ENCODE data around the gene CD40. TPM values are rescaled to one million over a fixed set of nuclear protein-coding genes. Genes with fewer than 3 reads are reported as not detected.

CD40 gene
- total RNA-seq, 5 donors from 2014 or later (not counting 1 experiment from before 2014, with no cell fraction given): 1.5 to 9.6 (median 5.9) TPM

- WGBS (ENCODE audit: insufficient coverage): 67% methylated on average over 2 of the region's 12 CpGs
Measured at GRCh38 chr20:46135856-46136633, 17.9 kb downstream of the CD40 start.

GRCh38 chr20:46137816-46138215 lies 19.7 kb downstream of the CD40 start:
- Histone ChIP-seq H3K4me1 (ENCODE audit: control insufficient read depth in 1 of 2, extremely low read depth in 1 of 2, insufficient read depth in 2 of 2, low read length in 2 of 2) (peaks cover 0 to 2% of the 10 kb centered on the region in 2 experiments), H3K4me3 (ENCODE audit: control insufficient read depth in 1 of 2, extremely low read depth in 1 of 2, low read length in 1 of 2) (no peak overlapping the region), H3K36me3 (ENCODE audit: control insufficient read depth in 2 of 2, extremely low read depth in 1 of 2, insufficient read depth in 1 of 2, low read length in 1 of 2) (no peaks in the 10 kb centered on the region), H3K27me3 (replicated peaks in 1 of 2; ENCODE audit: control insufficient read depth in 2 of 2, extremely low read depth in 1 of 2, insufficient read depth in 2 of 2, low read length in 1 of 2) (peaks cover 0 to 65% of the 10 kb centered on the region in 2 experiments), H3K9me3 (no peaks in the 10 kb centered on the region), H3K27ac (ENCODE audit: low read length) (no peak overlapping the region)
- ATAC-seq (replicated peaks in 1 of 4): no peak
- ChIA-PET POLR2A (no interaction called here), CTCF (no interaction called here)
- Mint-ChIP-seq H3K4me1 (peaks cover 0 to 2% (median 1%) of the 10 kb centered on the region in 3 donors), H3K27me3 (peaks cover 50 to 80% of the 10 kb centered on the region in 2 donors), H3K4me3 (no peak overlapping the region), H3K9me3 (no peaks in the 10 kb centered on the region), H3K27ac (no peak overlapping the region), H3K36me3 (no peaks in the 10 kb centered on the region)
- 60% methylated on average over 1 of the region's 5 CpGs for WGBS (ENCODE audit: insufficient coverage)
- no peak for DNase-seq

More at GRCh38 chr20:46135856-46136633, 17.9 kb downstream of the CD40 start:
- Histone ChIP-seq H3K9me3 (no peaks in the 10 kb centered on the region), H3K27ac (ENCODE audit: low read length) (no peak overlapping the region), H3K4me3 (ENCODE audit: control insufficient read depth in 1 of 2, extremely low read depth in 1 of 2, low read length in 1 of 2) (no peak overlapping the region), H3K27me3 (replicated peaks in 1 of 2; ENCODE audit: control insufficient read depth in 2 of 2, extremely low read depth in 1 of 2, insufficient read depth in 2 of 2, low read length in 1 of 2) (peaks cover 0 to 73% of the 10 kb centered on the region in 2 experiments), H3K4me1 (ENCODE audit: control insufficient read depth in 1 of 2, extremely low read depth in 1 of 2, insufficient read depth in 2 of 2, low read length in 2 of 2) (peaks cover 0 to 6% of the 10 kb centered on the region in 2 experiments), H3K36me3 (ENCODE audit: control insufficient read depth in 2 of 2, extremely low read depth in 1 of 2, insufficient read depth in 1 of 2, low read length in 1 of 2) (no peaks in the 10 kb centered on the region)
- no peaks in the 10 kb centered on the region for H3K9me3 Mint-ChIP-seq
- peaks cover 0 to 3% (median 3%) of the 10 kb centered on the region in 3 donors for H3K4me1 Mint-ChIP-seq
- POLR2A ChIA-PET: no interaction called here
- H3K4me3 Mint-ChIP-seq: no peak overlapping the region
- no peaks in the 10 kb centered on the region for H3K36me3 Mint-ChIP-seq
- H3K27me3 Mint-ChIP-seq: peaks cover 50 to 78% of the 10 kb centered on the region in 2 donors
- DNase-seq: no peak
- no peak overlapping the region for H3K27ac Mint-ChIP-seq
- ATAC-seq (replicated peaks in 1 of 4): no peak
- CTCF ChIA-PET: no interaction called here

DNA sequence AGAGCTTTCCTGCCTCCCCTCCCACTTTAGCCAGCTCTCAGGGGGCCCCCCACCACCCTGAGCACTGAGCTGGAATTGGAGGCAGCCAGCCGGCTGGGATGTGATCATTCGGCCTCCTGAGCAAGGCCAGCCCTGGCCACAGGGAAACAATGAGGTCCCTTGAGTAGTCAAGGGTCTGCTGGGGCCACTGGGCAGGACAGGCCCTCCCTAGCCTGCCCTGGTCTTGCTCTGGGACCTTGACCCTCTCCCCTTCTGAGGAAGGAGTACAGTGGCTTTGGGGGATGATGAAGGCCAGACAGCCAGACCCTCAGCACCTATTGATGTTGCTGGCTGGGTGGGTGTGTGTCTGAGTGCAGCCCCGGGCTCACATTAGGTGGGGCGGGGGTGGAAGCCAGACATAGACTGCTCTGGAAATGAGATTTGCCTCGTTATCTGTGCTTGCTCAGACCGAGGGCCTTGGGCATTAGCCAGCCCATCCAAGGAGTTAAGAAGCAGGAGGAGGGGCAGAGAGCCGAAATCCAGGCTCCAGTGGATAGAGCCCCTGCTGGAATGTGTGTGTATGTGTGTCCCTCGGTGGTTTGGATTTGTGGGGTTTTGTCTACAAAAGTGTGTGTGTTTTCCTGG lies 21.3 kb downstream of the CD40 start:
- no peak overlapping the region for H3K4me3 Mint-ChIP-seq
- H3K36me3 Mint-ChIP-seq: no peaks in the 10 kb centered on the region
- no peak overlapping the region for H3K27ac ChIP-seq (ENCODE audit: low read length)
- WGBS (ENCODE audit: insufficient coverage): 54% methylated on average over 6 of the region's 8 CpGs
- H3K36me3 ChIP-seq (ENCODE audit: control insufficient read depth in 2 of 2, extremely low read depth in 1 of 2, insufficient read depth in 1 of 2, low read length in 1 of 2): no peaks in the 10 kb centered on the region
- H3K4me1 Mint-ChIP-seq: no peaks in the 10 kb centered on the region
- H3K27me3 Mint-ChIP-seq: peaks cover 46 to 77% of the 10 kb centered on the region in 2 donors
- no peak overlapping the region for H3K4me3 ChIP-seq (ENCODE audit: control insufficient read depth in 1 of 2, extremely low read depth in 1 of 2, low read length in 1 of 2)
- CTCF ChIA-PET: no interaction called here
- H3K9me3 ChIP-seq: no peaks in the 10 kb centered on the region
- H3K27ac Mint-ChIP-seq: no peak overlapping the region
- ATAC-seq (replicated peaks in 1 of 4) (no peak), DNase-seq (no peak)
- no peaks in the 10 kb centered on the region for H3K9me3 Mint-ChIP-seq
- H3K4me1 ChIP-seq (ENCODE audit: control insufficient read depth in 1 of 2, extremely low read depth in 1 of 2, insufficient read depth in 2 of 2, low read length in 2 of 2): no peaks in the 10 kb centered on the region
- H3K27me3 ChIP-seq (replicated peaks in 1 of 2; ENCODE audit: control insufficient read depth in 2 of 2, extremely low read depth in 1 of 2, insufficient read depth in 2 of 2, low read length in 1 of 2): peaks cover 0 to 54% of the 10 kb centered on the region in 2 experiments
- POLR2A ChIA-PET: no interaction called here

DNA sequence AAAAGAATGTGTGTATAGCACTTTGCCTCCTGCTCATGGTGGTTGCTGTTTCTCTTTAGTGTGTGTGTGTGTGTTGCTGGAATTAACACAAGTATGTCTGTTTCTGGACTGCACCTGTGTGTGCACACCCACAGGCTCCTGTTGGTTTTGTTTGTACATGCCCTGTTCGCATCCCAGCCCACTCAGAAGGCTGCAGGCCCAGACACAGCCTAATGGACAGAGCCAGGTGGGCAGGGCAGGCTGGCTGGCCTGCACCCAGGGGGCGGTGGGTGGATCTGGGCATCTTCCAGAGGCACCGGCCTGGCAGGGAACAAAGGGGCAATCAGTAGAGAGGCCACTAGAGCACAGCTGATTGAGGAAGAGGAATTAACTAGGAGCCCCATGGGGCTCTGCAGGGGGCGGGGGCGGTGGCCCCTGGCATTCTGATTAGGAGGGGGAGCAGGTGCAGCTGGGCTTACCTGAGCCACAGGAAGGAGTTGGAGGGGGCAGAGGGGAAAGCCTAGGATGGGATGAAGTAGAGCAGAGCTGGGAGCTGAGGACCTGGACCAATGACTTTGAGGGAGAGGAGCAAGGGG lies 21.9 kb downstream of the CD40 start:
- H3K4me1 ChIP-seq (ENCODE audit: control insufficient read depth in 1 of 2, extremely low read depth in 1 of 2, insufficient read depth in 2 of 2, low read length in 2 of 2): no peaks in the 10 kb centered on the region
- no peak overlapping the region for H3K4me3 ChIP-seq (ENCODE audit: control insufficient read depth in 1 of 2, extremely low read depth in 1 of 2, low read length in 1 of 2)
- no peaks in the 10 kb centered on the region for H3K36me3 Mint-ChIP-seq
- 72% methylated on average over 5 of the region's 5 CpGs for WGBS (ENCODE audit: insufficient coverage)
- H3K27ac ChIP-seq (ENCODE audit: low read length): no peak overlapping the region
- peaks cover 42 to 76% of the 10 kb centered on the region in 2 donors for H3K27me3 Mint-ChIP-seq
- H3K4me3 Mint-ChIP-seq: no peak overlapping the region
- ChIA-PET CTCF (interaction anchor here in 1 of 2 donors (1.2 kb wide), 1 partner anchor 11 kb away, joined by 5 read pairs; no protein-coding TSS in a partner anchor), POLR2A (no interaction called here)
- no peaks in the 10 kb centered on the region for H3K9me3 Mint-ChIP-seq
- H3K36me3 ChIP-seq (ENCODE audit: control insufficient read depth in 2 of 2, extremely low read depth in 1 of 2, insufficient read depth in 1 of 2, low read length in 1 of 2): no peaks in the 10 kb centered on the region
- no peaks in the 10 kb centered on the region for H3K9me3 ChIP-seq
- peaks cover 0 to 49% of the 10 kb centered on the region in 2 experiments for H3K27me3 ChIP-seq (replicated peaks in 1 of 2; ENCODE audit: control insufficient read depth in 2 of 2, extremely low read depth in 1 of 2, insufficient read depth in 2 of 2, low read length in 1 of 2)
- H3K4me1 Mint-ChIP-seq: no peaks in the 10 kb centered on the region
- H3K27ac Mint-ChIP-seq: no peak overlapping the region
- DNase-seq (no peak), ATAC-seq (replicated peaks in 1 of 4) (no peak)

GRCh38 chr20:46142124-46142523 lies 24.0 kb downstream of the CD40 start:
- H3K4me1 ChIP-seq (ENCODE audit: control insufficient read depth in 1 of 2, extremely low read depth in 1 of 2, insufficient read depth in 2 of 2, low read length in 2 of 2): no peaks in the 10 kb centered on the region
- H3K27ac ChIP-seq (ENCODE audit: low read length): no peak overlapping the region
- H3K27me3 ChIP-seq (replicated peaks in 1 of 2; ENCODE audit: control insufficient read depth in 2 of 2, extremely low read depth in 1 of 2, insufficient read depth in 2 of 2, low read length in 1 of 2): peaks cover 0 to 42% of the 10 kb centered on the region in 2 experiments
- ChIA-PET CTCF (interaction anchor here (0.6 kb wide), 2 partner anchors 154 to 514 kb away, joined by 3 read pairs; no protein-coding TSS in a partner anchor), POLR2A (no interaction called here)
- Mint-ChIP-seq H3K27me3 (peaks cover 40 to 58% of the 10 kb centered on the region in 2 donors), H3K4me3 (no peak overlapping the region), H3K9me3 (no peaks in the 10 kb centered on the region), H3K36me3 (no peaks in the 10 kb centered on the region), H3K27ac (no peak overlapping the region), H3K4me1 (no peaks in the 10 kb centered on the region)
- no peaks in the 10 kb centered on the region for H3K9me3 ChIP-seq
- ATAC-seq (replicated peaks in 1 of 4): no peak
- WGBS (ENCODE audit: insufficient coverage): 25% methylated on average over 1 of the region's 5 CpGs
- no peak for DNase-seq
- no peak overlapping the region for H3K4me3 ChIP-seq (ENCODE audit: control insufficient read depth in 1 of 2, extremely low read depth in 1 of 2, low read length in 1 of 2)
- H3K36me3 ChIP-seq (ENCODE audit: control insufficient read depth in 2 of 2, extremely low read depth in 1 of 2, insufficient read depth in 1 of 2, low read length in 1 of 2): no peaks in the 10 kb centered on the region

- 71% methylated on average over 6 of the region's 8 CpGs for WGBS (ENCODE audit: insufficient coverage)
- POLR2A ChIA-PET: no interaction called here
- peaks cover 0 to 27% of the 10 kb centered on the region in 2 experiments for H3K27me3 ChIP-seq (replicated peaks in 1 of 2; ENCODE audit: control insufficient read depth in 2 of 2, extremely low read depth in 1 of 2, insufficient read depth in 2 of 2, low read length in 1 of 2)
- H3K4me3 ChIP-seq (ENCODE audit: control insufficient read depth in 1 of 2, extremely low read depth in 1 of 2, low read length in 1 of 2): no peak overlapping the region
- H3K27ac Mint-ChIP-seq: no peak overlapping the region
- no peaks in the 10 kb centered on the region for H3K4me1 Mint-ChIP-seq
- no peaks in the 10 kb centered on the region for H3K9me3 ChIP-seq
- H3K9me3 Mint-ChIP-seq: no peaks in the 10 kb centered on the region
- H3K4me1 ChIP-seq (ENCODE audit: control insufficient read depth in 1 of 2, extremely low read depth in 1 of 2, insufficient read depth in 2 of 2, low read length in 2 of 2): no peaks in the 10 kb centered on the region
- ATAC-seq (replicated peaks in 1 of 4) (no peak), DNase-seq (no peak)
- H3K36me3 ChIP-seq (ENCODE audit: control insufficient read depth in 2 of 2, extremely low read depth in 1 of 2, insufficient read depth in 1 of 2, low read length in 1 of 2): no peaks in the 10 kb centered on the region
- no peak overlapping the region for H3K27ac ChIP-seq (ENCODE audit: low read length)
- H3K36me3 Mint-ChIP-seq: no peaks in the 10 kb centered on the region
- no peak overlapping the region for H3K4me3 Mint-ChIP-seq
- H3K27me3 Mint-ChIP-seq: peaks cover 36 to 37% of the 10 kb centered on the region in 2 donors
- CTCF ChIA-PET: no interaction called here
Measured at GRCh38 chr20:46144432-46145025, 26.4 kb downstream of the CD40 start.
